Activated naive CD4-positive, alpha-beta T cell treated with anti-CD3 and anti-CD28 coated beads for 36 hours (primary cell): ENCODE measurements around the gene TANGO2. TPM values are rescaled to one million over a fixed set of nuclear protein-coding genes. Genes with fewer than 3 reads are reported as not detected.

Experiments used
- CTCF ChIA-PET: fragments of 350-600 bp; sonication (Branson Sonifier 250); formaldehyde crosslinking; loops from one replicate; lab custom pipeline; 2021; ENCODE audit warnings: antibody characterized with exemption; lab: Charles Lee
- DNase-seq: peaks from one replicate; pipeline ENCODE4 v3.0.0-alpha.2; 2020
- H3K27ac Mint-ChIP-seq: one replicate; pipeline ENCODE4 v1.8.0; 2021; ENCODE audit warnings: mild to moderate bottlenecking, mixed read lengths
- H3K27me3 Mint-ChIP-seq: one replicate; pipeline ENCODE4 v1.8.0; 2021; ENCODE audit warnings: low read depth, mixed read lengths
- H3K36me3 Mint-ChIP-seq: one replicate; pipeline ENCODE4 v1.8.0; 2021; ENCODE audit warnings: low read depth, mixed read lengths
- H3K4me1 Mint-ChIP-seq: one replicate; pipeline ENCODE4 v1.8.0; 2021; ENCODE audit warnings: low read depth, mixed read lengths
- H3K4me3 Mint-ChIP-seq: one replicate; pipeline ENCODE4 v1.8.0; 2021; ENCODE audit warnings: mild to moderate bottlenecking, moderate library complexity, mixed read lengths
- H3K9me3 Mint-ChIP-seq: one replicate; pipeline ENCODE4 v1.8.0; 2021; ENCODE audit warnings: mixed read lengths
- intact Hi-C: fragments of 100-400 bp; cut with micrococcal nuclease; formaldehyde crosslinking; loops from one replicate; pipeline ENCODE4 v1.15.1; 2023
- total RNA-seq, 2 experiments: library from RNA; stranded (reverse); gene quantifications; one replicate each; pipeline ENCODE4 v1.2.3, GENCODE V29; 2021

TANGO2 gene
- total RNA-seq, 2 experiments from 2014 or later = 16.0 to 19.0 TPM

GRCh38 chr22:20054485-20054884 lies 33.6 kb downstream of the TANGO2 start:
- H3K36me3 Mint-ChIP-seq = peaks cover 9% of the 10 kb centered on the region
- no peaks in the 10 kb centered on the region for H3K4me1 Mint-ChIP-seq
- H3K27ac Mint-ChIP-seq = no peak overlapping the region
- no peak overlapping the region for H3K4me3 Mint-ChIP-seq
- DNase-seq = no peak
- H3K27me3 Mint-ChIP-seq = no peaks in the 10 kb centered on the region
- intact Hi-C loops = no loop called here
- CTCF ChIA-PET = no interaction called here
- no peaks in the 10 kb centered on the region for H3K9me3 Mint-ChIP-seq

GRCh38 chr22:20055144-20055543 lies 34.2 kb downstream of the TANGO2 start:
- CTCF ChIA-PET = interaction anchor here (0.8 kb wide), 1 partner anchor 11 kb away, joined by 3 read pairs; no protein-coding TSS in a partner anchor
- Mint-ChIP-seq H3K4me3 (no peak overlapping the region), H3K36me3 (peaks cover 7% of the 10 kb centered on the region)

GRCh38 chr22:20055654-20056053 lies 34.7 kb downstream of the TANGO2 start:
- intact Hi-C loops = no loop called here
- no peak for DNase-seq
- H3K9me3 Mint-ChIP-seq = no peaks in the 10 kb centered on the region
- no peak overlapping the region for H3K4me3 Mint-ChIP-seq
- H3K27me3 Mint-ChIP-seq = no peaks in the 10 kb centered on the region
- CTCF ChIA-PET = interaction anchor here (0.8 kb wide), 1 partner anchor 11 kb away, joined by 3 read pairs; no protein-coding TSS in a partner anchor
- no peak overlapping the region for H3K27ac Mint-ChIP-seq
- H3K4me1 Mint-ChIP-seq = no peaks in the 10 kb centered on the region
- peaks cover 9% of the 10 kb centered on the region for H3K36me3 Mint-ChIP-seq

More at GRCh38 chr22:20055144-20055543, 34.2 kb downstream of the TANGO2 start:
- Mint-ChIP-seq H3K27ac (no peak overlapping the region), H3K9me3 (no peaks in the 10 kb centered on the region), H3K4me1 (no peaks in the 10 kb centered on the region), H3K27me3 (no peaks in the 10 kb centered on the region)
- no peak for DNase-seq
- intact Hi-C loops = no loop called here

- CTCF ChIA-PET = no interaction called here
- Mint-ChIP-seq H3K27ac (no peak overlapping the region), H3K36me3 (peaks cover 9% of the 10 kb centered on the region), H3K4me1 (no peaks in the 10 kb centered on the region), H3K9me3 (no peaks in the 10 kb centered on the region), H3K4me3 (no peak overlapping the region), H3K27me3 (no peaks in the 10 kb centered on the region)
- intact Hi-C loops = no loop called here
- no peak for DNase-seq
Measured at GRCh38 chr22:20056161-20056560, 35.3 kb downstream of the TANGO2 start.

GRCh38 chr22:20056696-20057386 lies 35.9 kb downstream of the TANGO2 start:
- CTCF ChIA-PET = no interaction called here
- DNase-seq = no peak

GRCh38 chr22:20057596-20058268 lies 36.8 kb downstream of the TANGO2 start:
- CTCF ChIA-PET = no interaction called here
- Mint-ChIP-seq H3K36me3 (peaks cover 6% of the 10 kb centered on the region), H3K4me3 (no peak overlapping the region)

More at GRCh38 chr22:20056696-20057386, 35.9 kb downstream of the TANGO2 start:
- no peaks in the 10 kb centered on the region for H3K27me3 Mint-ChIP-seq
- intact Hi-C loops = no loop called here
- no peaks in the 10 kb centered on the region for H3K9me3 Mint-ChIP-seq
- no peak overlapping the region for H3K27ac Mint-ChIP-seq
- H3K4me3 Mint-ChIP-seq = no peak overlapping the region
- H3K4me1 Mint-ChIP-seq = no peaks in the 10 kb centered on the region
- H3K36me3 Mint-ChIP-seq = peaks cover 9% of the 10 kb centered on the region

GRCh38 chr22:20058989-20059770 lies 38.3 kb downstream of the TANGO2 start:
- intact Hi-C loops = no loop called here
- Mint-ChIP-seq H3K9me3 (no peaks in the 10 kb centered on the region), H3K4me1 (no peaks in the 10 kb centered on the region), H3K27me3 (no peaks in the 10 kb centered on the region), H3K36me3 (peaks cover 3% of the 10 kb centered on the region), H3K4me3 (no peak overlapping the region), H3K27ac (no peak overlapping the region)
- CTCF ChIA-PET = interaction anchor here (0.6 to 0.7 kb wide), 4 partner anchors 17 to 785 kb away, joined by 3 to 5 read pairs (median 3); no protein-coding TSS in a partner anchor
- no peak for DNase-seq

More at GRCh38 chr22:20057596-20058268, 36.8 kb downstream of the TANGO2 start:
- Mint-ChIP-seq H3K27me3 (no peaks in the 10 kb centered on the region), H3K9me3 (no peaks in the 10 kb centered on the region), H3K4me1 (no peaks in the 10 kb centered on the region), H3K27ac (no peak overlapping the region)
- intact Hi-C loops = no loop called here
- DNase-seq = no peak

- DNase-seq = no peak
- Mint-ChIP-seq H3K27me3 (no peaks in the 10 kb centered on the region), H3K36me3 (peaks cover 2% of the 10 kb centered on the region), H3K27ac (no peak overlapping the region), H3K9me3 (no peaks in the 10 kb centered on the region), H3K4me1 (no peaks in the 10 kb centered on the region), H3K4me3 (no peak overlapping the region)
- CTCF ChIA-PET = interaction anchor here (1.2 kb wide), 1 partner anchor 68 kb away, joined by 3 read pairs; no protein-coding TSS in a partner anchor
- intact Hi-C loops = no loop called here
Measured at GRCh38 chr22:20060700-20061480, 40.0 kb downstream of the TANGO2 start.

- H3K27ac Mint-ChIP-seq = no peak overlapping the region
Measured at GRCh38 chr22:20061481-20061861, 40.6 kb downstream of the TANGO2 start.

GRCh38 chr22:20062043-20062765 lies 41.3 kb downstream of the TANGO2 start:
- Mint-ChIP-seq H3K4me1 (no peaks in the 10 kb centered on the region), H3K4me3 (no peak overlapping the region), H3K27ac (no peak overlapping the region), H3K36me3 (peaks cover 2% of the 10 kb centered on the region), H3K9me3 (no peaks in the 10 kb centered on the region), H3K27me3 (no peaks in the 10 kb centered on the region)
- CTCF ChIA-PET = no interaction called here
- DNase-seq = no peak
- intact Hi-C loops = no loop called here

More at GRCh38 chr22:20061481-20061861, 40.6 kb downstream of the TANGO2 start:
- no peak overlapping the region for H3K4me3 Mint-ChIP-seq
- no peaks in the 10 kb centered on the region for H3K9me3 Mint-ChIP-seq
- intact Hi-C loops = no loop called here
- no peaks in the 10 kb centered on the region for H3K4me1 Mint-ChIP-seq
- CTCF ChIA-PET = interaction anchor here (1.2 kb wide), 1 partner anchor 68 kb away, joined by 3 read pairs; no protein-coding TSS in a partner anchor
- peaks cover 2% of the 10 kb centered on the region for H3K36me3 Mint-ChIP-seq
- H3K27me3 Mint-ChIP-seq = no peaks in the 10 kb centered on the region
- no peak for DNase-seq

- Mint-ChIP-seq H3K27ac (peak overlapping the region; percentile 26), H3K27me3 (no peaks in the 10 kb centered on the region), H3K36me3 (peaks cover 2% of the 10 kb centered on the region), H3K9me3 (no peaks in the 10 kb centered on the region), H3K4me1 (no peaks in the 10 kb centered on the region), H3K4me3 (no peak overlapping the region)
- no peak for DNase-seq
- intact Hi-C loops = no loop called here
- CTCF ChIA-PET = no interaction called here
Measured at GRCh38 chr22:20062766-20063083, 41.8 kb downstream of the TANGO2 start.
